ENCODE measurements around the gene RTKN2. TPM values are rescaled to one million over a fixed set of nuclear protein-coding genes. Genes with fewer than 3 reads are reported as not detected.

Gene RTKN2
- total RNA-seq, 1 donor from 2014 or later, result 6.7 TPM

- no peak for DNase-seq (ENCODE audit: low read depth)
- Histone ChIP-seq H3K27me3 (ENCODE audit: control insufficient read depth, insufficient read depth, low read length) (no peaks in the 10 kb centered on the region), H3K36me3 (ENCODE audit: control insufficient read depth, insufficient read depth, low read length) (no peaks in the 10 kb centered on the region), H3K4me3 (ENCODE audit: low read depth, low read length) (no peak overlapping the region)
- TF ChIP-seq CTCF (IDR thresholded peaks at IDR 0.05; ENCODE audit: insufficient read depth, low read length, poor library complexity, severe bottlenecking), result no peak
Measured at GRCh38 chr10:62175251-62175650, 93.4 kb downstream of the RTKN2 start.

DNA sequence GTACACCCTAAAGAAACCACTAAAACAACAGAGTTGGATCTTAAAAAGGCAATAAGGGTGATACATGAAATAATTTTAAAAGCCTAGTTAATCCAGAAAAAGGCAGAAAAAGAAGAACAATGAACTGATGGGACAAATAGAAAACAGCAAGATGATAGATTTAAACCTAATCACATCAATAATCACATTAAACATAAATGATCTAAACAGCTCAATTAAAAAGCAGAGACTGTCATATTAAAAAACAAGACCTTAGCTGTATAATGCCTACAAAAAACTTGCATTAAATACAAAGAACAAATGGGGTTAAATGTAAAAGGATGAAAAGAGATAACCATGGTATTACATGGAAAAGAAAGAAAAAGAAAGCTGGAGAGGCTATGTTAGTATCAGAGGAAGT lies 96.2 kb downstream of the RTKN2 start:
- DNase-seq (ENCODE audit: low read depth), result no peak
- Histone ChIP-seq H3K4me3 (ENCODE audit: low read depth, low read length) (no peak overlapping the region), H3K36me3 (ENCODE audit: control insufficient read depth, insufficient read depth, low read length) (no peaks in the 10 kb centered on the region), H3K27me3 (ENCODE audit: control insufficient read depth, insufficient read depth, low read length) (no peaks in the 10 kb centered on the region)
- no peak for TF ChIP-seq CTCF (IDR thresholded peaks at IDR 0.05; ENCODE audit: insufficient read depth, low read length, poor library complexity, severe bottlenecking)

GRCh38 chr10:62171791-62172190 lies 96.9 kb downstream of the RTKN2 start:
- no peak overlapping the region for H3K4me3 ChIP-seq (ENCODE audit: low read depth, low read length)
- TF ChIP-seq CTCF (IDR thresholded peaks at IDR 0.05; ENCODE audit: insufficient read depth, low read length, poor library complexity, severe bottlenecking), result no peak
- no peaks in the 10 kb centered on the region for H3K27me3 ChIP-seq (ENCODE audit: control insufficient read depth, insufficient read depth, low read length)
- H3K36me3 ChIP-seq (ENCODE audit: control insufficient read depth, insufficient read depth, low read length), result no peaks in the 10 kb centered on the region
- no peak for DNase-seq (ENCODE audit: low read depth)

GRCh38 chr10:62170732-62171131 lies 97.9 kb downstream of the RTKN2 start:
- DNase-seq (ENCODE audit: low read depth), result no peak
- no peak for TF ChIP-seq CTCF (IDR thresholded peaks at IDR 0.05; ENCODE audit: insufficient read depth, low read length, poor library complexity, severe bottlenecking)
- Histone ChIP-seq H3K27me3 (ENCODE audit: control insufficient read depth, insufficient read depth, low read length) (no peaks in the 10 kb centered on the region), H3K36me3 (ENCODE audit: control insufficient read depth, insufficient read depth, low read length) (no peaks in the 10 kb centered on the region), H3K4me3 (ENCODE audit: low read depth, low read length) (no peak overlapping the region)

- TF ChIP-seq CTCF (IDR thresholded peaks at IDR 0.05; ENCODE audit: insufficient read depth, low read length, poor library complexity, severe bottlenecking), result no peak
- H3K4me3 ChIP-seq (ENCODE audit: low read depth, low read length), result no peak overlapping the region
- DNase-seq (ENCODE audit: low read depth), result no peak
- no peaks in the 10 kb centered on the region for H3K36me3 ChIP-seq (ENCODE audit: control insufficient read depth, insufficient read depth, low read length)
- H3K27me3 ChIP-seq (ENCODE audit: control insufficient read depth, insufficient read depth, low read length), result no peaks in the 10 kb centered on the region
Measured at GRCh38 chr10:62166331-62167131, 102.1 kb downstream of the RTKN2 start.

- no peaks in the 10 kb centered on the region for H3K27me3 ChIP-seq (ENCODE audit: control insufficient read depth, insufficient read depth, low read length)
- no peaks in the 10 kb centered on the region for H3K36me3 ChIP-seq (ENCODE audit: control insufficient read depth, insufficient read depth, low read length)
- no peak for TF ChIP-seq CTCF (IDR thresholded peaks at IDR 0.05; ENCODE audit: insufficient read depth, low read length, poor library complexity, severe bottlenecking)
- no peak overlapping the region for H3K4me3 ChIP-seq (ENCODE audit: low read depth, low read length)
- DNase-seq (ENCODE audit: low read depth), result no peak
Measured at GRCh38 chr10:62165803-62166202, 102.8 kb downstream of the RTKN2 start.
